Gastroesophageal sphincter (tissue), 3 donors: ENCODE measurements around the gene VHLL.

ENCODE experiments used
- CTCF ChIP-seq, 4 experiments: fragments of 200-600 bp in 2 of 4; fragments of 450-650 bp in 2 of 4; sonication (generic) in 1 of 4; IDR thresholded peaks; one replicate each; pipeline ENCODE4 v1.5.1; 2017 to 2019; ENCODE audit warnings: antibody characterized with exemption in 4 of 4, mild to moderate bottlenecking in 2 of 4, moderate library complexity in 2 of 4
- EP300 ChIP-seq: sonication (generic); formaldehyde crosslinking; IDR thresholded peaks from one replicate; pipeline ENCODE4 v1.6.1; 2017; ENCODE audit warnings: antibody characterized with exemption, mild to moderate bottlenecking
- POLR2A ChIP-seq, 2 donors: fragments of 450-650 bp; IDR thresholded peaks; one replicate each; pipeline ENCODE4 v1.6.1; 2017; ENCODE audit warnings: antibody characterized with exemption in 2 of 2, mild to moderate bottlenecking in 2 of 2, moderate library complexity in 1 of 2

- no peak for TF ChIP-seq CTCF (IDR thresholded peaks at IDR 0.05)
- TF ChIP-seq EP300 = no peak
- TF ChIP-seq POLR2A (IDR thresholded peaks at IDR 0.05) = no peak
These were observed 17.8 kb downstream of the VHLL start for GRCh38 chr1:156281281-156281680.
